Right ventricle myocardium superior (tissue), 1 donor: ENCODE measurements around the gene ZNF74. TPM values are rescaled to one million over a fixed set of nuclear protein-coding genes. Genes with fewer than 3 reads are reported as not detected.
"Not testable (repeated sequence)": the region's sequence is repeated elsewhere in the genome, so short reads cannot be mapped to it uniquely, and the experiment has no call there.

Source experiments
- ATAC-seq: fragments of 200-7000 bp; cut with Tn5 transposase; one replicate; pipeline ENCODE4 v1.9.1; 2020; ENCODE audit warnings: mild to moderate bottlenecking; ENCODE audit not compliant: poor library complexity
- DNase-seq: peaks from one replicate; pipeline ENCODE4 v3.0.0-alpha.2; 2020
- intact Hi-C: fragments of 100-400 bp; cut with DNase I; formaldehyde crosslinking; loops from one replicate; pipeline ENCODE4 v1.11.2; 2022
- total RNA-seq: library from RNA; stranded (reverse); fragmentation: NEBNext Ultra II Directional; extraction: Animal tissue kit (Norgen Biotek cat#: 25700); gene quantifications from one replicate; pipeline ENCODE4 v1.2.1, GENCODE V29; 2021
- donor health status: DM: no; HTN: yes; CAD: no; lungs with severe emphysema.

ZNF74 gene
- total RNA-seq, 1 donor from 2014 or later = 5.9 TPM

GRCh38 chr22:20395181-20395906 is 1.4 kb downstream of the ZNF74 start:
- no peak for ATAC-seq
- intact Hi-C loops = no loop called here
- DNase-seq = no peak

GRCh38 chr22:20395907-20396287 is 1.9 kb downstream of the ZNF74 start:
- ATAC-seq (no peak), DNase-seq (no peak)
- intact Hi-C loops = no loop called here

GRCh38 chr22:20396639-20397038 is 2.7 kb downstream of the ZNF74 start:
- no peak for DNase-seq
- intact Hi-C loops = no loop called here
- ATAC-seq = no peak

- no peak for ATAC-seq
- intact Hi-C loops = no loop called here
- no peak for DNase-seq
Observed at GRCh38 chr22:20397498-20397897, 3.5 kb downstream of the ZNF74 start.

GRCh38 chr22:20398420-20398819 is 4.5 kb downstream of the ZNF74 start:
- ATAC-seq (no peak), DNase-seq (no peak)
- intact Hi-C loops = no loop called here

GRCh38 chr22:20399866-20400605 is 6.1 kb downstream of the ZNF74 start:
- ATAC-seq (no peak), DNase-seq (no peak)
- intact Hi-C loops = no loop called here

GRCh38 chr22:20400606-20401375 is 6.8 kb downstream of the ZNF74 start:
- ATAC-seq (no peak), DNase-seq (no peak)
- intact Hi-C loops = no loop called here

- ATAC-seq (no peak), DNase-seq (no peak)
- intact Hi-C loops = no loop called here
Observed at GRCh38 chr22:20401376-20402014, 7.5 kb downstream of the ZNF74 start.

GRCh38 chr22:20402960-20403778 is 9.2 kb downstream of the ZNF74 start:
- intact Hi-C loops = no loop called here
- no peak for ATAC-seq
- no peak for DNase-seq

GRCh38 chr22:20403779-20404140 is 9.8 kb downstream of the ZNF74 start:
- no peak for DNase-seq
- no peak for ATAC-seq
- intact Hi-C loops = no loop called here

- no peak for DNase-seq
- intact Hi-C loops = no loop called here
- no peak for ATAC-seq
Observed at GRCh38 chr22:20404881-20405280, 10.9 kb downstream of the ZNF74 start.

- intact Hi-C loops = no loop called here
- ATAC-seq (no peak), DNase-seq (no peak)
Observed at GRCh38 chr22:20405291-20405930, 11.5 kb downstream of the ZNF74 start.

- no peak for ATAC-seq
- intact Hi-C loops = no loop called here
- no peak for DNase-seq
Observed at GRCh38 chr22:20405931-20406685, 12.2 kb downstream of the ZNF74 start.

- intact Hi-C loops = no loop called here
- DNase-seq (no peak), ATAC-seq (no peak)
Observed at GRCh38 chr22:20406686-20407408, 12.9 kb downstream of the ZNF74 start.

- ATAC-seq (no peak), DNase-seq (no peak)
- intact Hi-C loops = no loop called here
Observed at GRCh38 chr22:20407829-20408228, 13.9 kb downstream of the ZNF74 start.

GRCh38 chr22:20408891-20409290 is 14.9 kb downstream of the ZNF74 start:
- ATAC-seq (no peak), DNase-seq (no peak)
- intact Hi-C loops = no loop called here

GRCh38 chr22:20409385-20409784 is 15.4 kb downstream of the ZNF74 start:
- intact Hi-C loops, DNase-seq, ATAC-seq: not testable (repeated sequence)
